Upper lobe of left lung (tissue), 4 donors: ENCODE data around the gene ECE1.

Source experiments
- EP300 ChIP-seq, 4 donors: sonication (generic); formaldehyde crosslinking; IDR thresholded peaks; one replicate each; pipeline ENCODE4 v1.5.1; 2017; ENCODE audit warnings: antibody characterized with exemption in 4 of 4, control low read depth in 2 of 4
- POLR2A ChIP-seq, 4 donors: fragments of 450-650 bp; IDR thresholded peaks; one replicate each; pipeline ENCODE4 v1.5.1; 2016 to 2017; ENCODE audit warnings: antibody characterized with exemption in 4 of 4, mild to moderate bottlenecking in 2 of 4
- POLR2AphosphoS5 ChIP-seq, 2 donors: sonication (generic); formaldehyde crosslinking; IDR thresholded peaks; one replicate each; pipeline ENCODE4 v1.5.1; 2017; ENCODE audit warnings: antibody characterized with exemption in 2 of 2
- TF ChIP-seq, protein P1 (sequence below), 6 experiments: fragments of 450-650 bp in 4 of 6; fragments of 200-600 bp in 2 of 6; sonication (generic) in 2 of 6; IDR thresholded peaks; one replicate each; pipeline ENCODE4 v1.5.1; 2016 to 2019; ENCODE audit warnings: antibody characterized with exemption in 6 of 6

DNA sequence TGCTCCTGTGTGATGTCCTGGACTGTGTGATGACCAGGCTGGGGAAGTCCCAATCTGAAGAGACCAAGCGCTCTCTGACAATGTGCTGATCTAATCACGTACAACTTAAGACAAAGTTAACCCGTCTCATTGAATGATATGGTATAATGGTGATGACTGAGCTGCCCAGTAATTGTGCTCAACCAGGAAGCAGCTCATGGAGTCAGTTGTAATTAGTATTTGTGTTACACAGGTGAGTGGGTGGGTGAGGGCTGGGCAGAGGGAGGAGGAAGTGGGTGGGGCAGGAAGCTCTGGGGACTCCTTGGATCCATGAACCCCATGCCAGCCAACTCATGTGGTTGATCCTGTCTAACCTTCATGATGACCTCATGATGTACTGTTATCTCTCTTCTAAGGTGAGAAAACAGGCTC, 8.7 kb upstream of the ECE1 start:
- TF ChIP-seq POLR2A (IDR thresholded peaks at IDR 0.05) (no peak), POLR2AphosphoS5 (IDR thresholded peaks at IDR 0.05) (no peak), EP300 (IDR thresholded peaks at IDR 0.05) (no peak)
- TF ChIP-seq, protein P1, sequence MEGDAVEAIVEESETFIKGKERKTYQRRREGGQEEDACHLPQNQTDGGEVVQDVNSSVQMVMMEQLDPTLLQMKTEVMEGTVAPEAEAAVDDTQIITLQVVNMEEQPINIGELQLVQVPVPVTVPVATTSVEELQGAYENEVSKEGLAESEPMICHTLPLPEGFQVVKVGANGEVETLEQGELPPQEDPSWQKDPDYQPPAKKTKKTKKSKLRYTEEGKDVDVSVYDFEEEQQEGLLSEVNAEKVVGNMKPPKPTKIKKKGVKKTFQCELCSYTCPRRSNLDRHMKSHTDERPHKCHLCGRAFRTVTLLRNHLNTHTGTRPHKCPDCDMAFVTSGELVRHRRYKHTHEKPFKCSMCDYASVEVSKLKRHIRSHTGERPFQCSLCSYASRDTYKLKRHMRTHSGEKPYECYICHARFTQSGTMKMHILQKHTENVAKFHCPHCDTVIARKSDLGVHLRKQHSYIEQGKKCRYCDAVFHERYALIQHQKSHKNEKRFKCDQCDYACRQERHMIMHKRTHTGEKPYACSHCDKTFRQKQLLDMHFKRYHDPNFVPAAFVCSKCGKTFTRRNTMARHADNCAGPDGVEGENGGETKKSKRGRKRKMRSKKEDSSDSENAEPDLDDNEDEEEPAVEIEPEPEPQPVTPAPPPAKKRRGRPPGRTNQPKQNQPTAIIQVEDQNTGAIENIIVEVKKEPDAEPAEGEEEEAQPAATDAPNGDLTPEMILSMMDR (IDR thresholded peaks at IDR 0.05), result no peak
